ENCODE data around the gene IL27RA.

DNA sequence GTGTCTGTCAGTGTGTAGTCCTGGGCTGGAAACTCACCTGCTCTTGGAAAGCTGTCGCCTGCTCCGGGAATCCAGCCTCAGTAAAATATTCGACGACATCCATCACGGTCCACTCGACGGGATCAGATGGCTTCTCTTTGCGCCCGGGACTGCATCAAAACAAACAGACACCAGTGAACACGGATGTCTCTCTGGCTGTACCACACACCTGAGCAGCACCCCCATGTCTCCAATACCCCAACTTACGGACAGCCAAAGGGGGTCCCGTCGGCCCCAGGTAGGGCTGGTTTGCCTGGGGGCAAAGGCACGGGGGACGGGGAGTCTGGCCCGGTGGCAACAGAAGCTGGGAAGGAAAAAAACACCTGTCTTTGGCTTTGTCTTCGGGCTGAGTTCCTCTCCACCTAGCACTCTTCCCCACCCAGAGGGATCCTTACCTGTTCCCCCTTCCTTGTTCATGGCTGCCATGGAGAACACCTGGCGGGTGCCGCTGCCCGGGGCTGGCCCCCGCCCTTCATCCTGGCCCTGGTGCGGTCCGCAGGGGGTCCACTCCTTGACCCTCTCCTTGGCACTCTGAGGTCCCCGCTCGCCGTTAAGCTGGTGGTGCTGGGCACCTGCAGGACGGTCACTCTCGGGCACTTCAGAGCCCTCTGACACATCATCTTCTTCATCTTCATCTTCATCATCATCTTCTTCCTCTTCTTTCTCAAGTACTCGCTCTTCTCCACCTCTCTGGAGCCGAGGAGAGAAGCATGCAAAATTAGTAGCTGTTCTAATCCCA, 57.3 kb downstream of the IL27RA start:
- TF ChIP-seq CTCF (IDR thresholded peaks at IDR 0.05; ENCODE audit: low read depth, low read length) (no peak), EZH2phosphoT487 (IDR thresholded peaks at IDR 0.05; ENCODE audit: low read depth) (no peak)

All from OCI-LY3 (cell line).